ENCODE data around the gene BCL2. TPM values are rescaled to one million over a fixed set of nuclear protein-coding genes. Genes with fewer than 3 reads are reported as not detected.

BCL2 gene
- total RNA-seq, 1 experiment from 2014 or later, result 1.3 TPM

- TF ChIP-seq CTCF (conservative IDR thresholded peaks at IDR 0.05), result no peak
- Histone ChIP-seq H3K23me2 (ENCODE audit: insufficient read length, low read depth, low read length, poor library complexity, severe bottlenecking) (no peaks in the 10 kb centered on the region), H3K27ac (ENCODE audit: insufficient read length, low read depth, low read length) (no peak overlapping the region), H3K56ac (ENCODE audit: insufficient read length, low read depth, low read length) (no peak overlapping the region), H4K5ac (ENCODE audit: insufficient read length, low read depth, low read length) (no peak overlapping the region), H2AFZ (ENCODE audit: low read length) (no peak overlapping the region), H3K79me1 (ENCODE audit: insufficient read depth, low read depth, low read length, poor library complexity, severe bottlenecking) (no peaks in the 10 kb centered on the region), H3K79me2 (ENCODE audit: insufficient read depth, low read length) (no peaks in the 10 kb centered on the region), H3K27me3 (ENCODE audit: insufficient read depth, low read length) (no peaks in the 10 kb centered on the region), H2BK15ac (ENCODE audit: low read depth, low read length) (no peak overlapping the region), H2BK12ac (ENCODE audit: insufficient read length, low read depth, low read length) (no peak overlapping the region), H2AK5ac (ENCODE audit: insufficient read length, low read length) (no peak overlapping the region), H3K4ac (ENCODE audit: low read depth, low read length) (no peak overlapping the region), H3K9me3 (ENCODE audit: control insufficient read depth, low read depth, low read length) (no peaks in the 10 kb centered on the region), H4K8ac (replicated peaks; ENCODE audit: insufficient read length, low read depth, low read length) (no peak overlapping the region), H2BK20ac (ENCODE audit: low read depth, low read length, poor library complexity, severe bottlenecking) (no peak overlapping the region), H3K4me2 (ENCODE audit: insufficient read depth, insufficient read length, low read length) (no peak overlapping the region), H4K91ac (ENCODE audit: insufficient read length, low read depth, low read length) (no peak overlapping the region), H2BK5ac (ENCODE audit: insufficient read length, low read length) (no peak overlapping the region), H2BK120ac (ENCODE audit: low read depth, low read length, poor library complexity, severe bottlenecking) (no peak overlapping the region), H3K18ac (ENCODE audit: insufficient read length, low read depth, low read length) (no peak overlapping the region), H3T11ph (ENCODE audit: low read length) (no peak overlapping the region), H3K4me1 (ENCODE audit: insufficient read depth, low read length) (no peaks in the 10 kb centered on the region), H3K23ac (ENCODE audit: insufficient read length, low read depth, low read length) (no peak overlapping the region), H4K20me1 (ENCODE audit: control insufficient read depth, insufficient read depth, insufficient read length) (no peaks in the 10 kb centered on the region), H3K9ac (ENCODE audit: extremely low read depth, insufficient read length, low read length) (no peak overlapping the region), H3K14ac (ENCODE audit: insufficient read depth, low read length) (no peak overlapping the region)
- H3K4me3 Mint-ChIP-seq, result no peak overlapping the region
- no peaks in the 10 kb centered on the region; a peak in 1 of 5 replicates for H3K9me3 Mint-ChIP-seq
- H3K36me3 Mint-ChIP-seq (ENCODE audit: insufficient read depth in 1 of 3, low read depth in 3 of 3), result no peaks in the 10 kb centered on the region
- WGBS (ENCODE audit: extremely low coverage, insufficient read length, low lambda C conversion rate), result no CpG with 5 or more reads among the region's 8 CpGs
- peaks cover 18 to 26% of the 10 kb centered on the region in 2 experiments for H3K4me1 Mint-ChIP-seq
- H3K27ac Mint-ChIP-seq, result no peak overlapping the region
- DNase-seq, result no peak
- no peaks in the 10 kb centered on the region; the same call in 1 of the 2 replicates for H3K27me3 Mint-ChIP-seq (ENCODE audit: low read depth)
These were observed 174.3 kb downstream of the BCL2 start for GRCh38 chr18:63145166-63145850.

Data from H9 (cell line).